Keratinocyte (primary cell): ENCODE results near the gene PFDN2. TPM values are rescaled to one million over a fixed set of nuclear protein-coding genes. Genes with fewer than 3 reads are reported as not detected.

Experiments used
- DNase-seq: peaks from one replicate; pipeline ENCODE4 v3.0.0-alpha.2; 2011; ENCODE audit warnings: low read depth, missing footprints, low spot score
- FAIRE-seq: peaks from 2 replicates; lab custom pipeline; 2011; peaks lifted over from hg19 to GRCh38; lab: Jason Lieb, UNC
- H2AFZ ChIP-seq: 2 replicates; pipeline ENCODE4 v1.6.0; 2012; ENCODE audit warnings: low read length, control low read depth, inconsistent platforms; ENCODE audit not compliant: control insufficient read depth
- H3K27ac ChIP-seq: 2 replicates; pipeline ENCODE4 v1.5.1; 2011; ENCODE audit warnings: low read length; ENCODE audit not compliant: control insufficient read depth, insufficient read depth
- H3K27me3 ChIP-seq: 3 replicates; pipeline ENCODE4 v1.6.0; 2011; ENCODE audit warnings: low read length; ENCODE audit not compliant: control insufficient read depth, insufficient read depth; ENCODE audit errors: extremely low read depth
- H3K36me3 ChIP-seq, 2 experiments: 2 replicates in 1 of 2; 3 replicates in 1 of 2; pipeline ENCODE4 v1.5.1; 2011; ENCODE audit warnings: low read length in 2 of 2, mild to moderate bottlenecking in 1 of 2; ENCODE audit not compliant: control insufficient read depth in 2 of 2, insufficient read depth in 2 of 2; ENCODE audit errors: extremely low read depth in 1 of 2
- H3K4me1 ChIP-seq: 3 replicates; pipeline ENCODE4 v1.5.1; 2011; ENCODE audit warnings: low read length; ENCODE audit not compliant: control insufficient read depth, insufficient read depth; ENCODE audit errors: extremely low read depth
- H3K4me2 ChIP-seq: 3 replicates; pipeline ENCODE4 v1.6.0; 2011; ENCODE audit warnings: low read depth, low read length; ENCODE audit not compliant: control insufficient read depth, insufficient read depth; ENCODE audit errors: extremely low read depth
- H3K4me3 ChIP-seq, 3 experiments: fragments of 200-600 bp in 1 of 3; sonication (generic) in 1 of 3; 2 replicates in 2 of 3; 3 replicates in 1 of 3; pipeline ENCODE4 v1.5.1; 2011 to 2016; ENCODE audit warnings: low read length in 3 of 3, mild to moderate bottlenecking in 3 of 3, control low read depth in 2 of 3, inconsistent platforms in 1 of 3, low read depth in 1 of 3, mixed read lengths in 1 of 3, mixed run types in 1 of 3, moderate library complexity in 1 of 3; ENCODE audit not compliant: control insufficient read depth in 2 of 3, insufficient read depth in 2 of 3; ENCODE audit errors: extremely low read depth in 1 of 3
- H3K79me2 ChIP-seq: 2 replicates; pipeline ENCODE4 v1.6.0; 2012; ENCODE audit warnings: low read length; ENCODE audit not compliant: control insufficient read depth, insufficient read depth
- H3K9ac ChIP-seq: 3 replicates; pipeline ENCODE4 v1.6.0; 2011; ENCODE audit warnings: low read length; ENCODE audit not compliant: control insufficient read depth, insufficient read depth; ENCODE audit errors: extremely low read depth
- H3K9me1 ChIP-seq: 3 replicates; pipeline ENCODE4 v1.6.0; 2011; ENCODE audit warnings: low read length; ENCODE audit not compliant: control insufficient read depth, insufficient read depth; ENCODE audit errors: extremely low read depth
- H3K9me3 ChIP-seq: 2 replicates; pipeline ENCODE4 v1.5.1; 2012; ENCODE audit warnings: low read depth, low read length; ENCODE audit not compliant: control insufficient read depth
- H4K20me1 ChIP-seq: 3 replicates; pipeline ENCODE4 v1.6.0; 2011; ENCODE audit warnings: low read length; ENCODE audit not compliant: control insufficient read depth, insufficient read depth; ENCODE audit errors: extremely low read depth
- CTCF ChIP-seq, 3 experiments: IDR thresholded peaks in 1 of 3; conservative IDR thresholded peaks in 1 of 3; optimal IDR thresholded peaks in 1 of 3; 2 replicates in 2 of 3; 3 replicates in 1 of 3; pipeline versions ENCODE3 to v1.5.1; 2011; ENCODE audit warnings: low read length in 3 of 3, mild to moderate bottlenecking in 3 of 3, moderate library complexity in 2 of 3, control low read depth in 1 of 3, inconsistent platforms in 1 of 3; ENCODE audit not compliant: insufficient read depth in 2 of 3; ENCODE audit errors: extremely low read depth in 1 of 3
- EZH2 ChIP-seq: IDR thresholded peaks from one replicate; pipeline ENCODE4 v1.6.1; 2012; ENCODE audit warnings: inconsistent platforms, mild to moderate bottlenecking, low read length, moderate library complexity
- dilution Hi-C: fragments of 300-500 bp; cut with MboI; formaldehyde crosslinking; loops from one replicate; pipeline ENCODE4 v1.7.0; 2020; ENCODE audit warnings: low sequenced_read_pairs; ENCODE audit not compliant: extremely low pct_ligation_motif_present
- polyA plus RNA-seq, 5 experiments: library from polyadenylated mRNA; depleted of rRNA in 3 of 5; stranded (reverse) in 3 of 5; stranded (forward) in 1 of 5; unstranded in 1 of 5; fragments of >200 nt; gene quantifications; 1 replicate in 1 of 5; 2 replicates in 3 of 5; 3 replicates in 1 of 5; pipeline versions ENCODE4 v1.2.1 to v1.2.3, GENCODE V29; 2011 to 2012; ENCODE audit warnings: missing spikeins in 2 of 5, low read depth in 1 of 5, low replicate concordance in 1 of 5

The PFDN2 gene
- polyA plus RNA-seq, 1 donor (not counting 4 experiments of a cell fraction or from before 2014, with no cell fraction given) = 184 TPM

GRCh38 chr1:161089251-161089924 lies 28.4 kb downstream of the PFDN2 start, which contains the start of gene NECTIN4:
TSS of gene NECTIN4 (minus strand) at chr1:161089558. CDS start at chr1:161089296, 262 bp downstream.
- no peaks in the 10 kb centered on the region for H3K9me1 ChIP-seq
- peaks cover 55% of the 10 kb centered on the region for H3K4me1 ChIP-seq
- dilution Hi-C loops = no loop called here
- H3K4me2 ChIP-seq = peak within 1 kb of the TSS; percentile 56
- H2AFZ ChIP-seq = no peak within 1 kb of the TSS
- no peaks in the 10 kb centered on the region for H4K20me1 ChIP-seq
- H3K9ac ChIP-seq = peak within 1 kb of the TSS; percentile 81
- peak within 1 kb of the TSS in 2 of 3 experiments; percentile 34 to 41 for H3K4me3 ChIP-seq
- H3K79me2 ChIP-seq = no peaks in the 10 kb centered on the region
- TF ChIP-seq CTCF (optimal IDR thresholded peaks at IDR 0.05 in 1 of 3, IDR thresholded peaks at IDR 0.05 in 1 of 3, conservative IDR thresholded peaks at IDR 0.05 in 1 of 3; ENCODE audit: extremely low read depth in 1 of 3, insufficient read depth in 2 of 3, low read length in 3 of 3) = peak in 1 of 3 experiments; percentile 13
- no peak for TF ChIP-seq EZH2
- H3K27me3 ChIP-seq = no peaks in the 10 kb centered on the region
- no peaks in the 10 kb centered on the region for H3K9me3 ChIP-seq
- FAIRE-seq (no peak), DNase-seq (no peak)
- no peaks in the 10 kb centered on the region for H3K36me3 ChIP-seq
- H3K27ac ChIP-seq = peak within 1 kb of the TSS; percentile 77

- DNase-seq = no peak
- dilution Hi-C loops = no loop called here
- TF ChIP-seq CTCF (optimal IDR thresholded peaks at IDR 0.05 in 1 of 3, IDR thresholded peaks at IDR 0.05 in 1 of 3, conservative IDR thresholded peaks at IDR 0.05 in 1 of 3; ENCODE audit: extremely low read depth in 1 of 3, insufficient read depth in 2 of 3, low read length in 3 of 3) = no peak
- TF ChIP-seq EZH2 = no peak
- FAIRE-seq = peak; percentile 90
- no peaks in the 10 kb centered on the region for H3K36me3 ChIP-seq
- peaks cover 62% of the 10 kb centered on the region for H3K4me1 ChIP-seq
- no peak overlapping the region for H2AFZ ChIP-seq
- peak overlapping the region; percentile 77 for H3K27ac ChIP-seq
- no peaks in the 10 kb centered on the region for H3K79me2 ChIP-seq
- H3K4me3 ChIP-seq = peak overlapping the region in 2 of 3 experiments; percentile 34 to 41
- H4K20me1 ChIP-seq = no peaks in the 10 kb centered on the region
- H3K9me3 ChIP-seq = no peaks in the 10 kb centered on the region
- no peaks in the 10 kb centered on the region for H3K9me1 ChIP-seq
- no peaks in the 10 kb centered on the region for H3K27me3 ChIP-seq
- peak overlapping the region; percentile 56 for H3K4me2 ChIP-seq
- peak overlapping the region; percentile 81 for H3K9ac ChIP-seq
These were observed 29.2 kb downstream of the PFDN2 start for GRCh38 chr1:161088587-161089110.
